Measurements from ENCODE around the gene ABHD2. TPM values are rescaled to one million over a fixed set of nuclear protein-coding genes. Genes with fewer than 3 reads are reported as not detected.
"Not testable (repeated sequence)": the region's sequence is repeated elsewhere in the genome, so short reads cannot be mapped to it uniquely, and the experiment has no call there.

The ABHD2 gene
- total RNA-seq, 1 donor from 2014 or later = 48.8 TPM

- no peak for DNase-seq
- Mint-ChIP-seq H3K9me3 (no peaks in the 10 kb centered on the region), H3K27ac (no peak overlapping the region), H3K36me3 (ENCODE audit: low read depth) (peaks cover 75% of the 10 kb centered on the region), H3K27me3 (no peaks in the 10 kb centered on the region), H3K4me1 (no peaks in the 10 kb centered on the region), H3K4me3 (no peak overlapping the region)
- CTCF ChIA-PET = no interaction called here
- POLR2A ChIA-PET = no interaction called here
- no peak for ATAC-seq (ENCODE audit: low read depth)
- intact Hi-C loops (cut with micrococcal nuclease) = no loop called here
- no peak for TF ChIP-seq CTCF (IDR thresholded peaks at IDR 0.05)
These were observed 29.5 kb downstream of the ABHD2 start for GRCh38 chr15:89117790-89118189.

- Mint-ChIP-seq H3K36me3 (ENCODE audit: low read depth) (peaks cover 80% of the 10 kb centered on the region), H3K4me3 (no peak overlapping the region), H3K27me3 (no peaks in the 10 kb centered on the region), H3K27ac (no peak overlapping the region), H3K9me3 (no peaks in the 10 kb centered on the region), H3K4me1 (no peaks in the 10 kb centered on the region)
- intact Hi-C loops (cut with micrococcal nuclease) = no loop called here
- ATAC-seq (ENCODE audit: low read depth) (no peak), DNase-seq (no peak)
- CTCF ChIA-PET = no interaction called here
- no peak for TF ChIP-seq CTCF (IDR thresholded peaks at IDR 0.05)
- POLR2A ChIA-PET = no interaction called here
These were observed 30.3 kb downstream of the ABHD2 start for GRCh38 chr15:89118481-89118989.

- no peaks in the 10 kb centered on the region for H3K4me1 Mint-ChIP-seq
- POLR2A ChIA-PET = no interaction called here
- TF ChIP-seq CTCF (IDR thresholded peaks at IDR 0.05) = no peak
- ATAC-seq (ENCODE audit: low read depth) (no peak), DNase-seq (no peak)
- CTCF ChIA-PET = interaction anchor here (1.0 kb wide), 1 partner anchor 10 kb away, joined by 3 read pairs; no protein-coding TSS in a partner anchor
- no peak overlapping the region for H3K4me3 Mint-ChIP-seq
- no peaks in the 10 kb centered on the region for H3K9me3 Mint-ChIP-seq
- no peaks in the 10 kb centered on the region for H3K27me3 Mint-ChIP-seq
- H3K27ac Mint-ChIP-seq = no peak overlapping the region
- peaks cover 80% of the 10 kb centered on the region for H3K36me3 Mint-ChIP-seq (ENCODE audit: low read depth)
- intact Hi-C loops (cut with micrococcal nuclease) = no loop called here
These were observed 31.5 kb downstream of the ABHD2 start for GRCh38 chr15:89119489-89120478.

GRCh38 chr15:89120479-89121000, 32.3 kb downstream of the ABHD2 start:
- H3K27ac Mint-ChIP-seq; ATAC-seq (ENCODE audit: low read depth); intact Hi-C loops (cut with micrococcal nuclease); H3K4me3 Mint-ChIP-seq; H3K9me3 Mint-ChIP-seq; H3K4me1 Mint-ChIP-seq; POLR2A ChIA-PET; DNase-seq; H3K27me3 Mint-ChIP-seq: not testable (repeated sequence)
- CTCF ChIA-PET = interaction anchor here (1.0 kb wide), 1 partner anchor 9 kb away, joined by 3 read pairs; no protein-coding TSS in a partner anchor
- peaks cover 77% of the 10 kb centered on the region for H3K36me3 Mint-ChIP-seq (ENCODE audit: low read depth)

- POLR2A ChIA-PET = no interaction called here
These were observed 33.2 kb downstream of the ABHD2 start for GRCh38 chr15:89121414-89121813.

More at GRCh38 chr15:89121414-89121813, 33.2 kb downstream of the ABHD2 start:
- H3K4me3 Mint-ChIP-seq = no peak overlapping the region
- H3K27me3 Mint-ChIP-seq = no peaks in the 10 kb centered on the region
- DNase-seq = no peak
- ATAC-seq (ENCODE audit: low read depth) = no peak
- no peaks in the 10 kb centered on the region for H3K9me3 Mint-ChIP-seq
- H3K4me1 Mint-ChIP-seq = no peaks in the 10 kb centered on the region
- intact Hi-C loops (cut with micrococcal nuclease) = no loop called here
- CTCF ChIA-PET = no interaction called here
- no peak overlapping the region for H3K27ac Mint-ChIP-seq
- no peak for TF ChIP-seq CTCF (IDR thresholded peaks at IDR 0.05)
- H3K36me3 Mint-ChIP-seq (ENCODE audit: low read depth) = peaks cover 77% of the 10 kb centered on the region

All from activated B cell treated with CpG ODN at 0.5 μM for 24 hours (primary cell).